Measurements from ENCODE around the gene CLSTN2. TPM values are rescaled to one million over a fixed set of nuclear protein-coding genes. Genes with fewer than 3 reads are reported as not detected.

The CLSTN2 gene
- total RNA-seq, 4 donors from 2014 or later = 3.7 to 9.5 (median 7.4) TPM

- H3K27me3 ChIP-seq = no peaks in the 10 kb centered on the region
- no peaks in the 10 kb centered on the region for H3K4me1 ChIP-seq
- TF ChIP-seq EP300 (IDR thresholded peaks at IDR 0.05) = no peak
- no peak for TF ChIP-seq CTCF (IDR thresholded peaks at IDR 0.05)
- TF ChIP-seq POLR2AphosphoS5 (IDR thresholded peaks at IDR 0.05) = no peak
- TF ChIP-seq POLR2A (IDR thresholded peaks at IDR 0.05; ENCODE audit: low read depth) = no peak
- no peak overlapping the region for H3K4me3 ChIP-seq
- H3K9me3 ChIP-seq = no peaks in the 10 kb centered on the region
- no peak overlapping the region for H3K27ac ChIP-seq (replicated peaks in 1 of 4)
- no peaks in the 10 kb centered on the region for H3K36me3 ChIP-seq
- intact Hi-C loops (cut with DNase I) = no loop called here
- DNase-seq (ENCODE audit: extremely low spot score) = no peak
- 55% methylated on average over 4 of the region's 4 CpGs for WGBS
Observed at GRCh38 chr3:140135461-140135860, 200.5 kb downstream of the CLSTN2 start.

GRCh38 chr3:140143367-140144069 is 208.5 kb downstream of the CLSTN2 start:
- Histone ChIP-seq H3K36me3 (no peaks in the 10 kb centered on the region), H3K4me1 (no peaks in the 10 kb centered on the region), H3K27ac (replicated peaks in 1 of 4) (no peak overlapping the region), H3K4me3 (no peak overlapping the region), H3K9me3 (no peaks in the 10 kb centered on the region), H3K27me3 (no peaks in the 10 kb centered on the region)
- intact Hi-C loops (cut with DNase I) = no loop called here
- WGBS = 87% methylated on average over 5 of the region's 5 CpGs
- TF ChIP-seq EP300 (IDR thresholded peaks at IDR 0.05) = no peak
- no peak for TF ChIP-seq POLR2AphosphoS5 (IDR thresholded peaks at IDR 0.05)
- no peak for TF ChIP-seq CTCF (IDR thresholded peaks at IDR 0.05)
- TF ChIP-seq POLR2A (IDR thresholded peaks at IDR 0.05; ENCODE audit: low read depth) = no peak
- DNase-seq (ENCODE audit: extremely low spot score) = no peak

GRCh38 chr3:140145528-140145927 is 210.5 kb downstream of the CLSTN2 start:
- Histone ChIP-seq H3K9me3 (no peaks in the 10 kb centered on the region), H3K36me3 (no peaks in the 10 kb centered on the region), H3K4me3 (no peak overlapping the region), H3K4me1 (no peaks in the 10 kb centered on the region), H3K27me3 (no peaks in the 10 kb centered on the region), H3K27ac (replicated peaks in 1 of 4) (no peak overlapping the region)
- WGBS = 78% methylated on average over 2 of the region's 2 CpGs
- TF ChIP-seq POLR2A (IDR thresholded peaks at IDR 0.05; ENCODE audit: low read depth) (no peak), POLR2AphosphoS5 (IDR thresholded peaks at IDR 0.05) (no peak), EP300 (IDR thresholded peaks at IDR 0.05) (no peak), CTCF (IDR thresholded peaks at IDR 0.05) (no peak)
- DNase-seq (ENCODE audit: extremely low spot score) = no peak
- intact Hi-C loops (cut with DNase I) = no loop called here

DNA sequence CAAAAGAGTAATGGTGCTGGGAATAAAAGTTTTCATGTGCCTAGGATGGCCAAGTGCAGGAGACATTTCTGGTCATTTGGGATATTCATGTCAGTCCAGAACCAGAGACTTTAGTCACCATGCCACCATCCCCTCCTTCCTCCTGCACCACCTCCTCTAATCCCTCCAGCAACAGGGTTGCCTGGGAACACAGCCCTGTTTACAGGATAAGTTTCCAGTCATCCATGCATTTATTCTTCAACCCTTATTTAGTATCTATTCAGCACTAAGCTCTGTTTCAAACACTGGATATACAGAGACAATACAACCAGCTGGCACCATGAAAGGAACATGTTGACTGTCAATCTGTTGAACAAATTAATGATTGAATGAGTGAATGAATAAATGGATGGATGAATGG is 211.7 kb downstream of the CLSTN2 start:
- Histone ChIP-seq H3K4me1 (no peaks in the 10 kb centered on the region), H3K27ac (replicated peaks in 1 of 4) (no peak overlapping the region), H3K9me3 (no peaks in the 10 kb centered on the region), H3K4me3 (no peak overlapping the region), H3K36me3 (no peaks in the 10 kb centered on the region), H3K27me3 (no peaks in the 10 kb centered on the region)
- DNase-seq (ENCODE audit: extremely low spot score) = no peak
- TF ChIP-seq EP300 (IDR thresholded peaks at IDR 0.05) = no peak
- no peak for TF ChIP-seq CTCF (IDR thresholded peaks at IDR 0.05)
- no peak for TF ChIP-seq POLR2A (IDR thresholded peaks at IDR 0.05; ENCODE audit: low read depth)
- no peak for TF ChIP-seq POLR2AphosphoS5 (IDR thresholded peaks at IDR 0.05)
- intact Hi-C loops (cut with DNase I) = no loop called here

All from esophagus muscularis mucosa (tissue), 4 donors.